ENCODE results near the gene ZMIZ1. TPM values are rescaled to one million over a fixed set of nuclear protein-coding genes. Genes with fewer than 3 reads are reported as not detected.
A peak's percentile ranks its signal among the peaks of the same experiment; 100 is the strongest.

ZMIZ1 gene
- total and polyA plus RNA-seq, 2 experiments from 2014 or later: 9.2 to 30.9 TPM

- H3K9me2 ChIP-seq (ENCODE audit: insufficient read depth): no peaks in the 10 kb centered on the region
- Mint-ChIP-seq H3K36me3 (ENCODE audit: low read depth) (peaks cover 5% of the 10 kb centered on the region; the same call in 2 of the 3 replicates), H3K4me3 (no peak overlapping the region), H3K27ac (no peak overlapping the region), H3K4me1 (peaks cover 39% of the 10 kb centered on the region), H3K27me3 (ENCODE audit: insufficient read depth, low read depth, poor library complexity) (peaks cover 8% of the 10 kb centered on the region), H3K9me3 (no peaks in the 10 kb centered on the region; the same call in 2 of the 3 replicates)
- H3K27ac ChIP-seq (ENCODE audit: low read depth): no peak overlapping the region
- no peaks in the 10 kb centered on the region for H3K27me3 ChIP-seq (ENCODE audit: insufficient read depth)
- H3K36me3 ChIP-seq (ENCODE audit: insufficient read depth): no peaks in the 10 kb centered on the region
- TF ChIP-seq ZNF331 (CRISPR knock-in tag; IDR thresholded peaks at IDR 0.05; ENCODE audit: low read depth): no peak
- TF ChIP-seq ZNF114 (CRISPR knock-in tag; IDR thresholded peaks at IDR 0.05): no peak
- TF ChIP-seq, protein P1, sequence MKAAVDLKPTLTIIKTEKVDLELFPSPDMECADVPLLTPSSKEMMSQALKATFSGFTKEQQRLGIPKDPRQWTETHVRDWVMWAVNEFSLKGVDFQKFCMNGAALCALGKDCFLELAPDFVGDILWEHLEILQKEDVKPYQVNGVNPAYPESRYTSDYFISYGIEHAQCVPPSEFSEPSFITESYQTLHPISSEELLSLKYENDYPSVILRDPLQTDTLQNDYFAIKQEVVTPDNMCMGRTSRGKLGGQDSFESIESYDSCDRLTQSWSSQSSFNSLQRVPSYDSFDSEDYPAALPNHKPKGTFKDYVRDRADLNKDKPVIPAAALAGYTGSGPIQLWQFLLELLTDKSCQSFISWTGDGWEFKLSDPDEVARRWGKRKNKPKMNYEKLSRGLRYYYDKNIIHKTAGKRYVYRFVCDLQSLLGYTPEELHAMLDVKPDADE (IDR thresholded peaks at IDR 0.05): no peak
- no peak for TF ChIP-seq NANOG (IDR thresholded peaks at IDR 0.05; ENCODE audit: borderline replicate concordance)
- TF ChIP-seq STAT1 (IDR thresholded peaks at IDR 0.05; ENCODE audit: unreplicated experiment): no peak
- TF ChIP-seq JUNB (IDR thresholded peaks at IDR 0.05; ENCODE audit: unreplicated experiment): no peak
- H3K4me1 ChIP-seq (ENCODE audit: insufficient read depth): no peaks in the 10 kb centered on the region
- peak; percentile 15 for ATAC-seq
- no peaks in the 10 kb centered on the region for H3K79me2 ChIP-seq (replicated peaks; ENCODE audit: insufficient read depth)
- H2AFZ ChIP-seq: no peak overlapping the region
- no peak for DNase-seq (ENCODE audit: low spot score)
- H3K4me3 ChIP-seq: no peak overlapping the region
- no peaks in the 10 kb centered on the region for H3F3A ChIP-seq (replicated peaks; ENCODE audit: low read depth)
- H3K4me2 ChIP-seq: no peak overlapping the region
- 0 out of 2 replicates have a peak, but pooled peaks cover 5% of the 10 kb centered on the region for H4K20me1 ChIP-seq (replicated peaks; ENCODE audit: insufficient read depth)
Observed at GRCh38 chr10:79167537-79167936, 98.8 kb downstream of the ZMIZ1 start.

GRCh38 chr10:79168210-79168609, 99.4 kb downstream of the ZMIZ1 start:
- H2AFZ ChIP-seq: no peak overlapping the region
- Mint-ChIP-seq H3K9me3 (no peaks in the 10 kb centered on the region; the same call in 2 of the 3 replicates), H3K27ac (peak overlapping the region; percentile 26; the same call in 1 of the 2 replicates), H3K36me3 (ENCODE audit: low read depth) (peaks cover 5% of the 10 kb centered on the region; the same call in 2 of the 3 replicates), H3K27me3 (ENCODE audit: insufficient read depth, low read depth, poor library complexity) (peaks cover 8% of the 10 kb centered on the region), H3K4me3 (no peak overlapping the region), H3K4me1 (peaks cover 39% of the 10 kb centered on the region)
- no peaks in the 10 kb centered on the region for H3K36me3 ChIP-seq (ENCODE audit: insufficient read depth)
- no peak overlapping the region for H3K27ac ChIP-seq (ENCODE audit: low read depth)
- H3K4me1 ChIP-seq (ENCODE audit: insufficient read depth): no peaks in the 10 kb centered on the region
- no peak for ATAC-seq
- H3K9me2 ChIP-seq (ENCODE audit: insufficient read depth): no peaks in the 10 kb centered on the region
- H3K4me2 ChIP-seq: no peak overlapping the region
- no peaks in the 10 kb centered on the region for H3K27me3 ChIP-seq (ENCODE audit: insufficient read depth)
- 0 out of 2 replicates have a peak, but pooled peaks cover 5% of the 10 kb centered on the region for H4K20me1 ChIP-seq (replicated peaks; ENCODE audit: insufficient read depth)
- H3K79me2 ChIP-seq (replicated peaks; ENCODE audit: insufficient read depth): no peaks in the 10 kb centered on the region
- H3K4me3 ChIP-seq: no peak overlapping the region
- H3F3A ChIP-seq (replicated peaks; ENCODE audit: low read depth): no peaks in the 10 kb centered on the region
- no peak for DNase-seq (ENCODE audit: low spot score)
- TF ChIP-seq CTCF (conservative IDR thresholded peaks at IDR 0.05; ENCODE audit: low read depth in 2 of 2): no peak
- TF ChIP-seq STAT1 (IDR thresholded peaks at IDR 0.05; ENCODE audit: unreplicated experiment): no peak
- no peak for TF ChIP-seq POLR2AphosphoS5 (IDR thresholded peaks at IDR 0.05; ENCODE audit: low read depth)
- TF ChIP-seq, protein P2, sequence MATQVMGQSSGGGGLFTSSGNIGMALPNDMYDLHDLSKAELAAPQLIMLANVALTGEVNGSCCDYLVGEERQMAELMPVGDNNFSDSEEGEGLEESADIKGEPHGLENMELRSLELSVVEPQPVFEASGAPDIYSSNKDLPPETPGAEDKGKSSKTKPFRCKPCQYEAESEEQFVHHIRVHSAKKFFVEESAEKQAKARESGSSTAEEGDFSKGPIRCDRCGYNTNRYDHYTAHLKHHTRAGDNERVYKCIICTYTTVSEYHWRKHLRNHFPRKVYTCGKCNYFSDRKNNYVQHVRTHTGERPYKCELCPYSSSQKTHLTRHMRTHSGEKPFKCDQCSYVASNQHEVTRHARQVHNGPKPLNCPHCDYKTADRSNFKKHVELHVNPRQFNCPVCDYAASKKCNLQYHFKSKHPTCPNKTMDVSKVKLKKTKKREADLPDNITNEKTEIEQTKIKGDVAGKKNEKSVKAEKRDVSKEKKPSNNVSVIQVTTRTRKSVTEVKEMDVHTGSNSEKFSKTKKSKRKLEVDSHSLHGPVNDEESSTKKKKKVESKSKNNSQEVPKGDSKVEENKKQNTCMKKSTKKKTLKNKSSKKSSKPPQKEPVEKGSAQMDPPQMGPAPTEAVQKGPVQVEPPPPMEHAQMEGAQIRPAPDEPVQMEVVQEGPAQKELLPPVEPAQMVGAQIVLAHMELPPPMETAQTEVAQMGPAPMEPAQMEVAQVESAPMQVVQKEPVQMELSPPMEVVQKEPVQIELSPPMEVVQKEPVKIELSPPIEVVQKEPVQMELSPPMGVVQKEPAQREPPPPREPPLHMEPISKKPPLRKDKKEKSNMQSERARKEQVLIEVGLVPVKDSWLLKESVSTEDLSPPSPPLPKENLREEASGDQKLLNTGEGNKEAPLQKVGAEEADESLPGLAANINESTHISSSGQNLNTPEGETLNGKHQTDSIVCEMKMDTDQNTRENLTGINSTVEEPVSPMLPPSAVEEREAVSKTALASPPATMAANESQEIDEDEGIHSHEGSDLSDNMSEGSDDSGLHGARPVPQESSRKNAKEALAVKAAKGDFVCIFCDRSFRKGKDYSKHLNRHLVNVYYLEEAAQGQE (IDR thresholded peaks at IDR 0.05; ENCODE audit: unreplicated experiment): no peak
- TF ChIP-seq JUNB (IDR thresholded peaks at IDR 0.05; ENCODE audit: unreplicated experiment): no peak
- no peak for TF ChIP-seq EZH2 (IDR thresholded peaks at IDR 0.05; ENCODE audit: low read depth, unreplicated experiment)
- TF ChIP-seq, protein P1 (IDR thresholded peaks at IDR 0.05): no peak
- no peak for TF ChIP-seq CREB1 (CRISPR knock-in tag; IDR thresholded peaks at IDR 0.05; ENCODE audit: low read depth)
- no peak for TF ChIP-seq NANOG (IDR thresholded peaks at IDR 0.05; ENCODE audit: borderline replicate concordance)
- TF ChIP-seq ZNF114 (CRISPR knock-in tag; IDR thresholded peaks at IDR 0.05): no peak
- no peak for TF ChIP-seq ZNF331 (CRISPR knock-in tag; IDR thresholded peaks at IDR 0.05; ENCODE audit: low read depth)

All from GM23338 (cell line).